CD8-positive, alpha-beta memory T cell (primary cell): ENCODE measurements around the gene GABBR2. TPM values are rescaled to one million over a fixed set of nuclear protein-coding genes. Genes with fewer than 3 reads are reported as not detected.

ENCODE experiments used
- CTCF ChIA-PET: fragments of 350-600 bp; sonication (Branson Sonifier 250); formaldehyde crosslinking; loops from one replicate; lab custom pipeline; 2021; ENCODE audit warnings: antibody characterized with exemption; lab: Charles Lee
- POLR2A ChIA-PET: fragments of 350-600 bp; sonication (Branson Sonifier 250); formaldehyde crosslinking; loops from one replicate; lab custom pipeline; 2021; ENCODE audit warnings: antibody characterized with exemption; lab: Charles Lee
- DNase-seq, 5 donors: peaks; one replicate each; pipeline versions ENCODE4 v3.0.0 to v3.0.0-alpha.2; 2020 to 2022; ENCODE audit warnings: mixed read lengths in 1 of 5
- H3K27ac ChIP-seq: one replicate; pipeline ENCODE4 v1.7.0; 2013; ENCODE audit warnings: low read depth, mild to moderate bottlenecking, low read length, moderate library complexity
- H3K27me3 ChIP-seq: 2 replicates; pipeline ENCODE4 v1.7.0; 2013; ENCODE audit warnings: low read length, mild to moderate bottlenecking; ENCODE audit not compliant: insufficient read depth, poor library complexity, severe bottlenecking
- H3K36me3 ChIP-seq: 2 replicates; pipeline ENCODE4 v1.7.0; 2013; ENCODE audit warnings: mild to moderate bottlenecking, low read length, moderate library complexity; ENCODE audit not compliant: insufficient read depth
- H3K4me1 ChIP-seq: 2 replicates; pipeline ENCODE4 v1.7.0; 2013; ENCODE audit warnings: mild to moderate bottlenecking, low read length, moderate library complexity; ENCODE audit not compliant: insufficient read depth
- H3K4me3 ChIP-seq: 2 replicates; pipeline ENCODE4 v1.7.0; 2013; ENCODE audit warnings: mild to moderate bottlenecking, low read length
- H3K9me3 ChIP-seq: 2 replicates; pipeline ENCODE4 v1.7.0; 2013; ENCODE audit warnings: mild to moderate bottlenecking, low read length
- H3K27ac Mint-ChIP-seq, 8 donors: one replicate each; pipeline ENCODE4 v1.8.0; 2020 to 2021; ENCODE audit warnings: mixed read lengths in 8 of 8, mild to moderate bottlenecking in 6 of 8, inconsistent platforms in 3 of 8, moderate library complexity in 3 of 8
- H3K27me3 Mint-ChIP-seq, 2 donors: one replicate each; pipeline ENCODE4 v1.8.0; 2020 to 2021; ENCODE audit warnings: mixed read lengths in 2 of 2, mild to moderate bottlenecking in 1 of 2, moderate library complexity in 1 of 2
- H3K36me3 Mint-ChIP-seq, 3 donors: one replicate each; pipeline ENCODE4 v1.8.0; 2020 to 2021; ENCODE audit warnings: mixed read lengths in 3 of 3, inconsistent platforms in 1 of 3, mild to moderate bottlenecking in 1 of 3
- H3K4me1 Mint-ChIP-seq, 3 donors: one replicate each; pipeline ENCODE4 v1.8.0; 2020 to 2021; ENCODE audit warnings: mixed read lengths in 3 of 3, inconsistent platforms in 1 of 3, mild to moderate bottlenecking in 1 of 3
- H3K4me3 Mint-ChIP-seq, 7 donors: one replicate each; pipeline ENCODE4 v1.8.0; 2020 to 2021; ENCODE audit warnings: mixed read lengths in 7 of 7, mild to moderate bottlenecking in 6 of 7, moderate library complexity in 4 of 7, inconsistent platforms in 2 of 7
- H3K9me3 Mint-ChIP-seq, 5 donors: one replicate each; pipeline ENCODE4 v1.8.0; 2020 to 2022; ENCODE audit warnings: mixed read lengths in 5 of 5, mild to moderate bottlenecking in 3 of 5, moderate library complexity in 2 of 5, inconsistent platforms in 1 of 5
- polyA plus RNA-seq: library from polyadenylated mRNA; unstranded; fragments of 300-500 nt; fragmentation: Illumina TruSeq; gene quantifications from one replicate; pipeline ENCODE4 v1.2.3, GENCODE V29; 2021
- total RNA-seq, 2 experiments: library from RNA; stranded (reverse); gene quantifications; one replicate each; pipeline ENCODE4 v1.2.3, GENCODE V29; 2021

GABBR2 gene
- total and polyA plus RNA-seq, 3 experiments from 2014 or later, result not detected

GRCh38 chr9:98743329-98743728 lies 34.6 kb upstream of the GABBR2 start:
- no peaks in the 10 kb centered on the region for H3K4me1 ChIP-seq
- no peak overlapping the region for H3K4me3 Mint-ChIP-seq
- peaks cover 0 to 6% (median 4%) of the 10 kb centered on the region in 5 donors for H3K9me3 Mint-ChIP-seq
- peaks cover 20 to 51% (median 21%) of the 10 kb centered on the region in 3 donors for H3K36me3 Mint-ChIP-seq
- H3K4me1 Mint-ChIP-seq, result no peaks in the 10 kb centered on the region
- H3K4me3 ChIP-seq, result no peak overlapping the region
- DNase-seq, result no peak
- H3K27me3 ChIP-seq, result no peaks in the 10 kb centered on the region
- no peaks in the 10 kb centered on the region for H3K27me3 Mint-ChIP-seq
- no peaks in the 10 kb centered on the region for H3K9me3 ChIP-seq
- ChIA-PET CTCF (no interaction called here), POLR2A (no interaction called here)
- H3K27ac Mint-ChIP-seq, result no peak overlapping the region
- no peak overlapping the region for H3K27ac ChIP-seq
- H3K36me3 ChIP-seq, result peaks cover 7% of the 10 kb centered on the region

- Mint-ChIP-seq H3K27me3 (no peaks in the 10 kb centered on the region), H3K4me3 (no peak overlapping the region), H3K36me3 (peaks cover 17 to 53% (median 25%) of the 10 kb centered on the region in 3 donors), H3K9me3 (peaks cover 0 to 6% (median 4%) of the 10 kb centered on the region in 5 donors), H3K4me1 (no peaks in the 10 kb centered on the region), H3K27ac (peak overlapping the region in 1 of 8 donors; percentile 57)
- DNase-seq, result no peak
- Histone ChIP-seq H3K4me3 (no peak overlapping the region), H3K36me3 (peaks cover 7% of the 10 kb centered on the region), H3K9me3 (no peaks in the 10 kb centered on the region), H3K4me1 (no peaks in the 10 kb centered on the region), H3K27ac (no peak overlapping the region), H3K27me3 (no peaks in the 10 kb centered on the region)
- CTCF ChIA-PET, result no interaction called here
- POLR2A ChIA-PET, result no interaction called here
Observed at GRCh38 chr9:98742325-98743280, 33.9 kb upstream of the GABBR2 start.

GRCh38 chr9:98740226-98740881 lies 31.6 kb upstream of the GABBR2 start:
- ChIA-PET POLR2A (no interaction called here), CTCF (no interaction called here)
- H3K27me3 Mint-ChIP-seq, result no peaks in the 10 kb centered on the region
- no peaks in the 10 kb centered on the region for H3K27me3 ChIP-seq
- no peaks in the 10 kb centered on the region for H3K9me3 ChIP-seq
- peaks cover 0 to 6% (median 4%) of the 10 kb centered on the region in 5 donors for H3K9me3 Mint-ChIP-seq
- DNase-seq, result no peak
- H3K4me3 ChIP-seq, result no peak overlapping the region
- no peaks in the 10 kb centered on the region for H3K36me3 ChIP-seq
- H3K36me3 Mint-ChIP-seq, result peaks cover 30 to 58% (median 34%) of the 10 kb centered on the region in 3 donors
- no peak overlapping the region for H3K4me3 Mint-ChIP-seq
- H3K4me1 Mint-ChIP-seq, result no peaks in the 10 kb centered on the region
- H3K27ac Mint-ChIP-seq, result no peak overlapping the region
- H3K4me1 ChIP-seq, result no peaks in the 10 kb centered on the region
- no peak overlapping the region for H3K27ac ChIP-seq

GRCh38 chr9:98738741-98739140 lies 30.0 kb upstream of the GABBR2 start:
- Histone ChIP-seq H3K9me3 (no peaks in the 10 kb centered on the region), H3K4me3 (no peak overlapping the region), H3K36me3 (no peaks in the 10 kb centered on the region), H3K27ac (no peak overlapping the region), H3K27me3 (no peaks in the 10 kb centered on the region), H3K4me1 (no peaks in the 10 kb centered on the region)
- ChIA-PET POLR2A (no interaction called here), CTCF (no interaction called here)
- H3K4me3 Mint-ChIP-seq, result no peak overlapping the region
- peaks cover 28 to 56% (median 29%) of the 10 kb centered on the region in 3 donors for H3K36me3 Mint-ChIP-seq
- H3K9me3 Mint-ChIP-seq, result peaks cover 0 to 6% (median 4%) of the 10 kb centered on the region in 5 donors
- no peaks in the 10 kb centered on the region for H3K4me1 Mint-ChIP-seq
- H3K27me3 Mint-ChIP-seq, result no peaks in the 10 kb centered on the region
- H3K27ac Mint-ChIP-seq, result no peak overlapping the region
- no peak for DNase-seq

GRCh38 chr9:98736226-98736625 lies 27.5 kb upstream of the GABBR2 start:
- H3K27me3 Mint-ChIP-seq, result no peaks in the 10 kb centered on the region
- DNase-seq, result no peak
- H3K4me1 Mint-ChIP-seq, result no peaks in the 10 kb centered on the region
- Histone ChIP-seq H3K4me1 (no peaks in the 10 kb centered on the region), H3K27ac (no peak overlapping the region), H3K27me3 (no peaks in the 10 kb centered on the region), H3K36me3 (no peaks in the 10 kb centered on the region), H3K4me3 (no peak overlapping the region), H3K9me3 (no peaks in the 10 kb centered on the region)
- CTCF ChIA-PET, result no interaction called here
- no peak overlapping the region for H3K27ac Mint-ChIP-seq
- POLR2A ChIA-PET, result no interaction called here
- H3K9me3 Mint-ChIP-seq, result peaks cover 0 to 6% (median 4%) of the 10 kb centered on the region in 5 donors
- no peak overlapping the region for H3K4me3 Mint-ChIP-seq
- H3K36me3 Mint-ChIP-seq, result peaks cover 25 to 47% (median 25%) of the 10 kb centered on the region in 3 donors

- H3K27ac Mint-ChIP-seq, result peak overlapping the region in 1 of 8 donors; percentile 2
- H3K27ac ChIP-seq, result no peak overlapping the region
- H3K9me3 ChIP-seq, result no peaks in the 10 kb centered on the region
- DNase-seq, result no peak
- no peaks in the 10 kb centered on the region for H3K9me3 Mint-ChIP-seq
- H3K27me3 Mint-ChIP-seq, result peaks cover 0 to 2% of the 10 kb centered on the region in 2 donors
- H3K36me3 ChIP-seq, result no peaks in the 10 kb centered on the region
- H3K4me1 ChIP-seq, result no peaks in the 10 kb centered on the region
- H3K4me3 Mint-ChIP-seq, result no peak overlapping the region
- CTCF ChIA-PET, result no interaction called here
- H3K4me1 Mint-ChIP-seq, result no peaks in the 10 kb centered on the region
- no peak overlapping the region for H3K4me3 ChIP-seq
- H3K27me3 ChIP-seq, result no peaks in the 10 kb centered on the region
- POLR2A ChIA-PET, result no interaction called here
- peaks cover 10 to 35% (median 22%) of the 10 kb centered on the region in 3 donors for H3K36me3 Mint-ChIP-seq
Observed at GRCh38 chr9:98732801-98733200, 24.1 kb upstream of the GABBR2 start.

- H3K4me1 Mint-ChIP-seq, result no peaks in the 10 kb centered on the region
- H3K27me3 ChIP-seq, result no peaks in the 10 kb centered on the region
- no peak overlapping the region for H3K4me3 ChIP-seq
- H3K4me3 Mint-ChIP-seq, result no peak overlapping the region
- CTCF ChIA-PET, result no interaction called here
- H3K27ac Mint-ChIP-seq, result peak overlapping the region in 1 of 8 donors; percentile 41
- no peak overlapping the region for H3K27ac ChIP-seq
- peaks cover 3 to 30% (median 19%) of the 10 kb centered on the region in 3 donors for H3K36me3 Mint-ChIP-seq
- DNase-seq, result no peak
- no peaks in the 10 kb centered on the region for H3K4me1 ChIP-seq
- H3K9me3 Mint-ChIP-seq, result no peaks in the 10 kb centered on the region
- POLR2A ChIA-PET, result no interaction called here
- no peaks in the 10 kb centered on the region for H3K9me3 ChIP-seq
- peaks cover 1 to 3% of the 10 kb centered on the region in 2 donors for H3K27me3 Mint-ChIP-seq
- no peaks in the 10 kb centered on the region for H3K36me3 ChIP-seq
Observed at GRCh38 chr9:98732091-98732490, 23.4 kb upstream of the GABBR2 start.

GRCh38 chr9:98730871-98731270 lies 22.1 kb upstream of the GABBR2 start:
- POLR2A ChIA-PET, result no interaction called here
- H3K27me3 Mint-ChIP-seq, result peaks cover 6 to 9% of the 10 kb centered on the region in 2 donors
- no peak overlapping the region for H3K27ac ChIP-seq
- CTCF ChIA-PET, result no interaction called here
- no peaks in the 10 kb centered on the region for H3K4me1 ChIP-seq
- no peaks in the 10 kb centered on the region for H3K4me1 Mint-ChIP-seq
- no peaks in the 10 kb centered on the region for H3K36me3 ChIP-seq
- no peaks in the 10 kb centered on the region for H3K9me3 Mint-ChIP-seq
- no peaks in the 10 kb centered on the region for H3K9me3 ChIP-seq
- DNase-seq, result no peak
- peaks cover 0 to 19% (median 9%) of the 10 kb centered on the region in 3 donors for H3K36me3 Mint-ChIP-seq
- peak overlapping the region in 1 of 8 donors; percentile 74 for H3K27ac Mint-ChIP-seq
- no peaks in the 10 kb centered on the region for H3K27me3 ChIP-seq
- no peak overlapping the region for H3K4me3 ChIP-seq
- no peak overlapping the region for H3K4me3 Mint-ChIP-seq
